Calu3 (cell line): ENCODE data around the gene AOC2. TPM values are rescaled to one million over a fixed set of nuclear protein-coding genes. Genes with fewer than 3 reads are reported as not detected.

Experiments
- BruUV-seq: library from RNA; stranded (reverse); fragments of 400-500 nt; replicated peaks from 2 replicates; lab custom pipeline; 2021; lab: Mats Ljungman, UMichigan
- CTCF ChIA-PET: fragments of 300-600 bp; sonication (Branson Sonifier 250); formaldehyde crosslinking; loops from one replicate; lab custom pipeline; 2022; ENCODE audit warnings: antibody characterized with exemption; lab: Charles Lee
- DNase-seq: peaks from one replicate; pipeline ENCODE4 v3.0.0; 2022
- H3K27ac Mint-ChIP-seq: one replicate; pipeline ENCODE4 v1.8.0; 2022; ENCODE audit warnings: mixed read lengths; ENCODE audit not compliant: unreplicated experiment
- H3K27me3 Mint-ChIP-seq: one replicate; pipeline ENCODE4 v1.8.0; 2022; ENCODE audit warnings: mixed read lengths; ENCODE audit not compliant: unreplicated experiment
- H3K36me3 Mint-ChIP-seq: one replicate; pipeline ENCODE4 v1.8.0; 2022; ENCODE audit warnings: mild to moderate bottlenecking, moderate library complexity, mixed read lengths; ENCODE audit not compliant: insufficient read depth, unreplicated experiment
- H3K4me1 Mint-ChIP-seq: one replicate; pipeline ENCODE4 v1.8.0; 2022; ENCODE audit warnings: mild to moderate bottlenecking, low read depth, mixed read lengths; ENCODE audit not compliant: unreplicated experiment
- H3K4me3 Mint-ChIP-seq: one replicate; pipeline ENCODE4 v1.8.0; 2022; ENCODE audit warnings: mild to moderate bottlenecking, low read depth, moderate library complexity, mixed read lengths; ENCODE audit not compliant: unreplicated experiment
- H3K9me3 Mint-ChIP-seq: one replicate; pipeline ENCODE4 v1.8.0; 2022; ENCODE audit warnings: low read depth, mixed read lengths; ENCODE audit not compliant: unreplicated experiment
- intact Hi-C: fragments of 100-400 bp; cut with micrococcal nuclease; formaldehyde crosslinking; loops from one replicate; pipeline ENCODE4 v1.10.0; 2022; ENCODE audit not compliant: unreplicated experiment
- total RNA-seq: library from RNA; stranded (reverse); gene quantifications from 2 replicates; pipeline ENCODE4 v1.2.3, GENCODE V29; 2022
- TF ChIP-seq, protein P1 (sequence below): fragments of 200-600 bp; IDR thresholded peaks from one replicate; pipeline ENCODE4 v1.8.0; 2022; ENCODE audit warnings: antibody characterized with exemption; ENCODE audit not compliant: unreplicated experiment

Gene AOC2
- total RNA-seq, 1 experiment from 2014 or later: 10.5 TPM

- no peak for DNase-seq
- peaks cover 17% of the 10 kb centered on the region for H3K27me3 Mint-ChIP-seq
- intact Hi-C loops: no loop called here
- no peaks in the 10 kb centered on the region for H3K9me3 Mint-ChIP-seq
- peaks cover 7% of the 10 kb centered on the region for H3K36me3 Mint-ChIP-seq
- H3K4me3 Mint-ChIP-seq: no peak overlapping the region
- peaks cover 8% of the 10 kb centered on the region for H3K4me1 Mint-ChIP-seq
- CTCF ChIA-PET: interaction anchor here (0.5 kb wide), 1 partner anchor 132 kb away, joined by 12 read pairs; no protein-coding TSS in a partner anchor
- BruUV-seq: no TSS peak
- H3K27ac Mint-ChIP-seq: no peak overlapping the region
- TF ChIP-seq, protein P1, sequence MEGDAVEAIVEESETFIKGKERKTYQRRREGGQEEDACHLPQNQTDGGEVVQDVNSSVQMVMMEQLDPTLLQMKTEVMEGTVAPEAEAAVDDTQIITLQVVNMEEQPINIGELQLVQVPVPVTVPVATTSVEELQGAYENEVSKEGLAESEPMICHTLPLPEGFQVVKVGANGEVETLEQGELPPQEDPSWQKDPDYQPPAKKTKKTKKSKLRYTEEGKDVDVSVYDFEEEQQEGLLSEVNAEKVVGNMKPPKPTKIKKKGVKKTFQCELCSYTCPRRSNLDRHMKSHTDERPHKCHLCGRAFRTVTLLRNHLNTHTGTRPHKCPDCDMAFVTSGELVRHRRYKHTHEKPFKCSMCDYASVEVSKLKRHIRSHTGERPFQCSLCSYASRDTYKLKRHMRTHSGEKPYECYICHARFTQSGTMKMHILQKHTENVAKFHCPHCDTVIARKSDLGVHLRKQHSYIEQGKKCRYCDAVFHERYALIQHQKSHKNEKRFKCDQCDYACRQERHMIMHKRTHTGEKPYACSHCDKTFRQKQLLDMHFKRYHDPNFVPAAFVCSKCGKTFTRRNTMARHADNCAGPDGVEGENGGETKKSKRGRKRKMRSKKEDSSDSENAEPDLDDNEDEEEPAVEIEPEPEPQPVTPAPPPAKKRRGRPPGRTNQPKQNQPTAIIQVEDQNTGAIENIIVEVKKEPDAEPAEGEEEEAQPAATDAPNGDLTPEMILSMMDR: no peak
Measured at GRCh38 chr17:42803074-42803883, 41.1 kb upstream of the AOC2 start.

DNA sequence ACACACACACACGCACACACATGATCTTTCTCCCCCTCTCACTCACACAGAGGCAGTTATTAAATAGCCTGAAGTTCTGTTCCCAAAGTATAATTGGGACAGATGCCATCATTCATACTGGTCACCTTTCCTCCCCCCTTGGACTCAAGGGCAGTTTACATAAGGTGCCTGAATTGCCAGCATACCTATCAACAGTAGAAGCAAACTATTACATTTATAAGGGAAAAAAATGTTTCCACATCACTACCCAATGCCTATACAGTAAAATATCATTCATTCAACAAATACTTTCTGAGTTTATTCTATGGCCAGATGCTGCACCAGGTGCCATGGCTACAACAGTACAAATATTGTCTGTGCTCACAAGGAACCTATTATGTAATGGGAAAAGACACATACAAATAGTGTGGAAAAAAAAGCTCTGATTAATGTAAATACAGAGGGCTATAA, 39.4 kb upstream of the AOC2 start:
- Mint-ChIP-seq H3K4me3 (no peak overlapping the region), H3K36me3 (no peaks in the 10 kb centered on the region), H3K27ac (no peak overlapping the region), H3K27me3 (peaks cover 13% of the 10 kb centered on the region), H3K9me3 (no peaks in the 10 kb centered on the region), H3K4me1 (no peaks in the 10 kb centered on the region)
- CTCF ChIA-PET: interaction anchor here (0.7 kb wide), 1 partner anchor 24 kb away, joined by 8 read pairs; no protein-coding TSS in a partner anchor
- no TSS peak for BruUV-seq
- intact Hi-C loops: no loop called here
- TF ChIP-seq, protein P1: no peak
- DNase-seq: no peak

DNA sequence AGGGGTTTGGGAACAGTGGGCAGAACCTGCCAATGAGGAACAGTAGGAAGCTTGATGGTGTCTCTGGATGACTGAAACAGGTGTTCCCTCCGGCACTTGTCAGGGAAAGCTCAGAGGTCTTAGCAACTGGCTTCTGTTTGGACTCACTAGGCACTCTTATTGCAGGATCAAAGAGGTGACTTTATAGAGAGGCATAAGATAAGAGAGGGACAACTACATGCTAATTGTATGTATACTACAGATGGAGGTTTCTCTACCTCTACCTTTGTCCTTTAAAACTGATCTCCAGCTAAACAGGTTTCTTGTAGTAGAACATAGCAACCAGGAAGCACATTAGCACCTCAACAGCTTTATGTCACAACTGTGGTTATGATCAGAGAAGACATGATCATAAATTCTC, 38.1 kb upstream of the AOC2 start:
- Mint-ChIP-seq H3K4me3 (no peak overlapping the region), H3K4me1 (no peaks in the 10 kb centered on the region), H3K36me3 (peaks cover 6% of the 10 kb centered on the region), H3K27me3 (no peaks in the 10 kb centered on the region), H3K27ac (no peak overlapping the region), H3K9me3 (no peaks in the 10 kb centered on the region)
- no peak for DNase-seq
- CTCF ChIA-PET: interaction anchor here (0.9 kb wide), 1 partner anchor 33 kb away, joined by 3 read pairs; the partner anchor contains the start of gene VPS25
- intact Hi-C loops: no loop called here
- BruUV-seq: no TSS peak
- TF ChIP-seq, protein P1: no peak

DNA sequence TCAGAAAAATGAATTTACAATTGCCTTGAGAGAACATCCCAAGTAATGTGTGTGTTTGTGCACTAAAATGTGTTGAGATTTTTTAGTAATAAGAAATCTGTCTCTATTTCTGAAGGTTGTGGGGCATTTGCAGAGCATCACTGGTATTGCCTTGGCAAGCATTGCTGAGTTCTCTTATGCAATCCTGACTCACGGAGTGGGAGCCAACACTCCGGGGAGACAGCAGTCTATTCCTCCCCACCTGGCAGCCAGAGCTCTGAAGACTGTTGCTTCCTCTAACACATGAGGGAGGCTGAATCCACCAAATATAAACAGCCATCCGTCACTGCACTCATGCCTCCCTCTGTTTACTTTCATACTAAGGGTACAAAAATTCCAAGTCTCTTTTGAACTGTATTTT, 35.1 kb upstream of the AOC2 start:
- Mint-ChIP-seq H3K9me3 (no peaks in the 10 kb centered on the region), H3K4me1 (no peaks in the 10 kb centered on the region), H3K27ac (no peak overlapping the region), H3K4me3 (no peak overlapping the region), H3K27me3 (no peaks in the 10 kb centered on the region), H3K36me3 (peaks cover 24% of the 10 kb centered on the region)
- intact Hi-C loops: no loop called here
- no TSS peak for BruUV-seq
- DNase-seq: no peak
- CTCF ChIA-PET: interaction anchor here (0.5 kb wide), 1 partner anchor 340 kb away, joined by 4 read pairs; no protein-coding TSS in a partner anchor
- TF ChIP-seq, protein P1: no peak
